Mesenchymal stem cell (in vitro differentiated cells and primary cell): ENCODE measurements around the gene ADCY3.
A peak's percentile ranks its signal among the peaks of the same experiment; 100 is the strongest.

Experiments
- DNase-seq: peaks from one replicate; pipeline ENCODE4 v3.0.0-alpha.2; 2013
- H2AFZ ChIP-seq: one replicate; pipeline ENCODE4 v1.6.1; 2013; ENCODE audit warnings: low read depth, mild to moderate bottlenecking, control low read depth, inconsistent platforms, low read length, moderate library complexity
- H2AK5ac ChIP-seq: 2 replicates; pipeline ENCODE4 v1.6.1; 2013; ENCODE audit warnings: low read length, moderate library complexity, mild to moderate bottlenecking, inconsistent platforms; ENCODE audit not compliant: severe bottlenecking
- H2BK120ac ChIP-seq: one replicate; pipeline ENCODE4 v1.6.1; 2013; ENCODE audit warnings: low read depth, mild to moderate bottlenecking, inconsistent platforms, low read length, moderate library complexity
- H2BK12ac ChIP-seq, 2 experiments: one replicate each; pipeline ENCODE4 v1.6.1; 2013; ENCODE audit warnings: inconsistent platforms in 2 of 2, low read length in 2 of 2, mild to moderate bottlenecking in 2 of 2, moderate library complexity in 2 of 2, control low read depth in 1 of 2
- H2BK15ac ChIP-seq: one replicate; pipeline ENCODE4 v1.6.1; 2013; ENCODE audit warnings: mild to moderate bottlenecking, low read depth, inconsistent platforms; ENCODE audit not compliant: poor library complexity, severe bottlenecking
- H2BK5ac ChIP-seq: 2 replicates; pipeline ENCODE4 v1.6.1; 2013; ENCODE audit warnings: low read depth, mild to moderate bottlenecking, low read length, control low read depth, inconsistent platforms; ENCODE audit not compliant: poor library complexity, severe bottlenecking
- H3K14ac ChIP-seq, 2 experiments: one replicate each; pipeline ENCODE4 v1.6.1; 2013; ENCODE audit warnings: inconsistent platforms in 2 of 2, low read length in 2 of 2, control low read depth in 1 of 2, mild to moderate bottlenecking in 1 of 2, moderate library complexity in 1 of 2
- H3K18ac ChIP-seq, 2 experiments: one replicate each; pipeline ENCODE4 v1.6.1; 2013; ENCODE audit warnings: inconsistent platforms in 2 of 2, low read length in 2 of 2, control low read depth in 1 of 2, low read depth in 1 of 2, mild to moderate bottlenecking in 1 of 2
- H3K23ac ChIP-seq, 2 experiments: one replicate each; pipeline ENCODE4 v1.6.1; 2013; ENCODE audit warnings: inconsistent platforms in 2 of 2, low read length in 2 of 2, mild to moderate bottlenecking in 2 of 2, moderate library complexity in 2 of 2, control low read depth in 1 of 2
- H3K27ac ChIP-seq: 2 replicates; pipeline ENCODE4 v1.5.1; 2013; ENCODE audit warnings: mild to moderate bottlenecking, moderate library complexity, low read length, control low read depth, inconsistent platforms; ENCODE audit not compliant: poor library complexity, severe bottlenecking
- H3K27me3 ChIP-seq, 2 experiments: 2 replicates each; pipeline versions ENCODE4 v1.6.1 to v1.7.0; 2013; ENCODE audit warnings: low read length in 2 of 2, mild to moderate bottlenecking in 2 of 2, moderate library complexity in 2 of 2, control low read depth in 1 of 2, inconsistent platforms in 1 of 2; ENCODE audit not compliant: control insufficient read depth in 1 of 2, insufficient read depth in 1 of 2
- H3K36me3 ChIP-seq, 2 experiments: 2 replicates each; pipeline versions ENCODE4 v1.6.1 to v1.7.0; 2013; ENCODE audit warnings: low read length in 2 of 2, control low read depth in 1 of 2, inconsistent platforms in 1 of 2, low read depth in 1 of 2, mild to moderate bottlenecking in 1 of 2; ENCODE audit not compliant: insufficient read depth in 2 of 2, control insufficient read depth in 1 of 2
- H3K4ac ChIP-seq, 2 experiments: one replicate each; pipeline ENCODE4 v1.6.1; 2013; ENCODE audit warnings: inconsistent platforms in 2 of 2, low read length in 2 of 2, mild to moderate bottlenecking in 2 of 2, moderate library complexity in 2 of 2, control low read depth in 1 of 2, low read depth in 1 of 2
- H3K4me1 ChIP-seq: 2 replicates; pipeline ENCODE4 v1.6.1; 2013; ENCODE audit warnings: low read depth, low read length, control low read depth; ENCODE audit not compliant: control insufficient read depth, insufficient read depth
- H3K4me2 ChIP-seq: 2 replicates; pipeline ENCODE4 v1.6.1; 2013; ENCODE audit warnings: low read length, mild to moderate bottlenecking, inconsistent platforms; ENCODE audit not compliant: poor library complexity, severe bottlenecking
- H3K4me3 ChIP-seq, 2 experiments: 2 replicates each; pipeline versions ENCODE4 v1.5.1 to v1.7.0; 2013; ENCODE audit warnings: low read length in 2 of 2, mild to moderate bottlenecking in 2 of 2, control low read depth in 1 of 2, low read depth in 1 of 2; ENCODE audit not compliant: insufficient read depth in 1 of 2
- H3K79me1 ChIP-seq: replicated peaks from 2 replicates; pipeline ENCODE4 v1.6.1; 2013; ENCODE audit warnings: mild to moderate bottlenecking, control low read depth, low read length, inconsistent platforms; ENCODE audit not compliant: poor library complexity, severe bottlenecking
- H3K9ac ChIP-seq: 2 replicates; pipeline ENCODE4 v1.7.0; 2013; ENCODE audit warnings: mild to moderate bottlenecking, low read length, moderate library complexity
- H3K9me3 ChIP-seq: 2 replicates; pipeline ENCODE4 v1.7.0; 2013; ENCODE audit warnings: mild to moderate bottlenecking, low read length; ENCODE audit not compliant: control insufficient read depth
- H4K8ac ChIP-seq: one replicate; pipeline ENCODE4 v1.6.1; 2013; ENCODE audit warnings: inconsistent platforms, mild to moderate bottlenecking, low read length, moderate library complexity
- H4K91ac ChIP-seq: one replicate; pipeline ENCODE4 v1.6.1; 2013; ENCODE audit warnings: mild to moderate bottlenecking, low read length, inconsistent platforms
- WGBS: methylation state at CpG from one replicate; pipeline ENCODE4 v1.1.7; 2013; ENCODE audit warnings: mixed read lengths; 5-methylcytosine and 5-hydroxymethylcytosine counted together

ADCY3 gene

GRCh38 chr2:24920809-24921441 lies 888 bp upstream of the ADCY3 start:
- peak overlapping the region; percentile 88 for H3K4me2 ChIP-seq
- no peak overlapping the region for H2BK120ac ChIP-seq
- no peak overlapping the region for H3K14ac ChIP-seq
- peak overlapping the region; percentile 29 for H2BK15ac ChIP-seq
- H3K27ac ChIP-seq, result no peak overlapping the region
- H4K91ac ChIP-seq, result no peak overlapping the region
- WGBS, result 32% methylated on average over 8 of the region's 13 CpGs
- H3K27me3 ChIP-seq, result no peaks in the 10 kb centered on the region
- no peak overlapping the region for H2BK12ac ChIP-seq
- peaks cover 18% of the 10 kb centered on the region in 2 experiments for H3K36me3 ChIP-seq
- H3K79me1 ChIP-seq, result peaks cover 20% of the 10 kb centered on the region
- H2AK5ac ChIP-seq, result no peak overlapping the region
- no peaks in the 10 kb centered on the region for H3K9me3 ChIP-seq
- peak overlapping the region; percentile 61 to 73 for H3K4me3 ChIP-seq
- H2AFZ ChIP-seq, result peak overlapping the region; percentile 60
- peak; percentile 38 for DNase-seq
- H3K18ac ChIP-seq, result no peak overlapping the region
- no peak overlapping the region for H3K23ac ChIP-seq
- no peak overlapping the region for H2BK5ac ChIP-seq
- no peak overlapping the region for H3K4ac ChIP-seq
- H3K9ac ChIP-seq, result peak overlapping the region; percentile 66
- peaks cover 20% of the 10 kb centered on the region for H3K4me1 ChIP-seq
- H4K8ac ChIP-seq, result no peak overlapping the region

- no peak overlapping the region for H4K8ac ChIP-seq
- H2BK120ac ChIP-seq, result no peak overlapping the region
- H3K27me3 ChIP-seq, result no peaks in the 10 kb centered on the region
- peaks cover 27% of the 10 kb centered on the region for H3K79me1 ChIP-seq
- peak overlapping the region; percentile 74 for H3K9ac ChIP-seq
- DNase-seq, result peak; percentile 26
- no peak overlapping the region for H3K18ac ChIP-seq
- H3K4me2 ChIP-seq, result peak overlapping the region; percentile 95
- H2BK15ac ChIP-seq, result peak overlapping the region; percentile 74
- H2BK5ac ChIP-seq, result no peak overlapping the region
- H3K36me3 ChIP-seq, result peaks cover 23 to 24% of the 10 kb centered on the region in 2 experiments
- H3K27ac ChIP-seq, result no peak overlapping the region
- H3K23ac ChIP-seq, result peak overlapping the region in 1 of 2 experiments; percentile 60
- H3K4me1 ChIP-seq, result peaks cover 20% of the 10 kb centered on the region
- H4K91ac ChIP-seq, result no peak overlapping the region
- H2BK12ac ChIP-seq, result peak overlapping the region in 1 of 2 experiments; percentile 39
- peak overlapping the region; percentile 51 for H2AFZ ChIP-seq
- peak overlapping the region in 1 of 2 experiments; percentile 35 for H3K4ac ChIP-seq
- H3K9me3 ChIP-seq, result no peaks in the 10 kb centered on the region
- peak overlapping the region in 1 of 2 experiments; percentile 80 for H3K14ac ChIP-seq
- H3K4me3 ChIP-seq, result peak overlapping the region; percentile 61 to 86
- no peak overlapping the region for H2AK5ac ChIP-seq
- WGBS, result under 1% methylated on average over 23 of the region's 76 CpGs
These were observed 435 bp downstream of the ADCY3 start for GRCh38 chr2:24919506-24920097.

- Histone ChIP-seq H3K4me1 (peaks cover 20% of the 10 kb centered on the region), H2BK120ac (no peak overlapping the region), H2AFZ (peak overlapping the region; percentile 33), H2BK12ac (no peak overlapping the region), H3K9ac (peak overlapping the region; percentile 74), H4K91ac (peak overlapping the region; percentile 82), H4K8ac (peak overlapping the region; percentile 67), H3K9me3 (no peaks in the 10 kb centered on the region), H2BK15ac (no peak overlapping the region), H2AK5ac (no peak overlapping the region), H2BK5ac (no peak overlapping the region), H3K79me1 (peaks cover 27% of the 10 kb centered on the region), H3K4me2 (peak overlapping the region; percentile 95), H3K27ac (no peak overlapping the region), H3K27me3 (no peaks in the 10 kb centered on the region), H3K36me3 (peaks cover 23 to 24% of the 10 kb centered on the region in 2 experiments), H3K4me3 (peak overlapping the region; percentile 37 to 86), H3K14ac (peak overlapping the region in 1 of 2 experiments; percentile 53), H3K23ac (no peak overlapping the region), H3K4ac (no peak overlapping the region), H3K18ac (peak overlapping the region; percentile 23 to 54)
- peak; percentile 33 for DNase-seq
- 17% methylated on average over 13 of the region's 13 CpGs for WGBS
These were observed 966 bp downstream of the ADCY3 start for GRCh38 chr2:24919037-24919505.

GRCh38 chr2:24918326-24919036 lies 1.6 kb downstream of the ADCY3 start:
- DNase-seq, result no peak
- Histone ChIP-seq H3K23ac (no peak overlapping the region), H2BK120ac (no peak overlapping the region), H2AFZ (no peak overlapping the region), H3K4me3 (peak overlapping the region in 1 of 2 experiments; percentile 86), H3K27me3 (no peaks in the 10 kb centered on the region), H2AK5ac (no peak overlapping the region), H3K9ac (peak overlapping the region; percentile 74), H3K36me3 (peaks cover 23 to 24% of the 10 kb centered on the region in 2 experiments), H3K4me1 (peaks cover 20% of the 10 kb centered on the region), H4K91ac (peak overlapping the region; percentile 53), H3K4ac (no peak overlapping the region), H3K4me2 (no peak overlapping the region), H2BK15ac (no peak overlapping the region), H3K27ac (no peak overlapping the region), H2BK12ac (no peak overlapping the region), H3K18ac (no peak overlapping the region), H2BK5ac (no peak overlapping the region), H3K79me1 (peaks cover 27% of the 10 kb centered on the region), H3K9me3 (no peaks in the 10 kb centered on the region), H4K8ac (peak overlapping the region; percentile 48), H3K14ac (peak overlapping the region in 1 of 2 experiments; percentile 42)
- 95% methylated on average over 42 of the region's 42 CpGs for WGBS
